Activated CD4-positive, alpha-beta T cell treated with anti-CD3 and anti-CD28 coated beads, Interleukin-2, amount 10 ng/mL, durations not matched to agents 24 days and 14 days (primary cell): ENCODE measurements around the gene FTO. TPM values are rescaled to one million over a fixed set of nuclear protein-coding genes. Genes with fewer than 3 reads are reported as not detected.
"Not testable (repeated sequence)": the region's sequence is repeated elsewhere in the genome, so short reads cannot be mapped to it uniquely, and the experiment has no call there.

Experiments
- DNase-seq: peaks from one replicate; pipeline ENCODE4 v3.0.0; 2022
- H3K27ac Mint-ChIP-seq: one replicate; pipeline ENCODE4 v1.8.0; 2022; ENCODE audit warnings: mild to moderate bottlenecking, mixed read lengths
- H3K27me3 Mint-ChIP-seq: one replicate; pipeline ENCODE4 v1.8.0; 2022; ENCODE audit warnings: mixed read lengths
- H3K36me3 Mint-ChIP-seq: one replicate; pipeline ENCODE4 v1.8.0; 2022; ENCODE audit warnings: low read depth, mild to moderate bottlenecking, mixed read lengths
- H3K4me1 Mint-ChIP-seq: one replicate; pipeline ENCODE4 v1.8.0; 2021; ENCODE audit warnings: mixed read lengths
- H3K4me3 Mint-ChIP-seq: one replicate; pipeline ENCODE4 v1.8.0; 2022; ENCODE audit warnings: mild to moderate bottlenecking, moderate library complexity, mixed read lengths
- H3K9me3 Mint-ChIP-seq: one replicate; pipeline ENCODE4 v1.8.0; 2021; ENCODE audit warnings: mixed read lengths
- intact Hi-C: fragments of 100-400 bp; cut with micrococcal nuclease; formaldehyde crosslinking; loops from one replicate; pipeline ENCODE4 v1.15.1; 2023
- total RNA-seq: library from RNA; stranded (reverse); gene quantifications from 2 replicates; pipeline ENCODE4 v1.2.3, GENCODE V29; 2022

The FTO gene
- total RNA-seq, 1 donor from 2014 or later: 60.8 TPM

- no peaks in the 10 kb centered on the region for H3K4me1 Mint-ChIP-seq
- no peaks in the 10 kb centered on the region for H3K9me3 Mint-ChIP-seq
- no peak overlapping the region for H3K27ac Mint-ChIP-seq
Measured at GRCh38 chr16:54171626-54172537, 467.9 kb downstream of the FTO start.

GRCh38 chr16:54173490-54173889 lies 469.5 kb downstream of the FTO start:
- H3K27me3 Mint-ChIP-seq: peaks cover 24% of the 10 kb centered on the region
- intact Hi-C loops: no loop called here
- no peaks in the 10 kb centered on the region for H3K9me3 Mint-ChIP-seq
- H3K4me1 Mint-ChIP-seq: no peaks in the 10 kb centered on the region
- no peaks in the 10 kb centered on the region for H3K36me3 Mint-ChIP-seq
- DNase-seq: no peak
- no peak overlapping the region for H3K27ac Mint-ChIP-seq
- no peak overlapping the region for H3K4me3 Mint-ChIP-seq

More at GRCh38 chr16:54171626-54172537, 467.9 kb downstream of the FTO start:
- intact Hi-C loops: no loop called here
- no peaks in the 10 kb centered on the region for H3K36me3 Mint-ChIP-seq
- no peak for DNase-seq
- no peak overlapping the region for H3K4me3 Mint-ChIP-seq
- H3K27me3 Mint-ChIP-seq: peaks cover 24% of the 10 kb centered on the region

DNA sequence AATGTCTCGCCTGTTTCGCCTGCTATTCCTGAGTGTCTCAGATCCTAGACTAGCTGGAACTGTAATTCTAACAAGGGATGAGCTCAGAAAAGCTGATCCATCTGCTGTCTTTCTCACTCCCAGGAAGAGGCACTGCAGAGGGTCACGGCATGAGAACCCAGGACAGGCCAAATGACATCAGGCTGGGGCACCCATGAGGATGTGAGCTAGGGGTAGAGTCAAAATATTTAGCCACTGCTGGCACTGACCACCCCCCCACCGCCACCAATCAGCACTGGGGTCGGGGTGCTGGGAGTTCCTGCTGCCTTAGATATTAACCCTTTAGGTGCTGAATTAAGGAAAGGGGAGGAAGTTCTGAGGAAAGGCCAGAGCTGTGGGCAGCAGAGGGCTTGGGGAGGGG lies 470.2 kb downstream of the FTO start:
- intact Hi-C loops: no loop called here
- peaks cover 24% of the 10 kb centered on the region for H3K27me3 Mint-ChIP-seq
- H3K9me3 Mint-ChIP-seq: no peaks in the 10 kb centered on the region
- H3K36me3 Mint-ChIP-seq: no peaks in the 10 kb centered on the region
- H3K27ac Mint-ChIP-seq: no peak overlapping the region
- H3K4me1 Mint-ChIP-seq: no peaks in the 10 kb centered on the region
- no peak for DNase-seq
- H3K4me3 Mint-ChIP-seq: no peak overlapping the region

DNA sequence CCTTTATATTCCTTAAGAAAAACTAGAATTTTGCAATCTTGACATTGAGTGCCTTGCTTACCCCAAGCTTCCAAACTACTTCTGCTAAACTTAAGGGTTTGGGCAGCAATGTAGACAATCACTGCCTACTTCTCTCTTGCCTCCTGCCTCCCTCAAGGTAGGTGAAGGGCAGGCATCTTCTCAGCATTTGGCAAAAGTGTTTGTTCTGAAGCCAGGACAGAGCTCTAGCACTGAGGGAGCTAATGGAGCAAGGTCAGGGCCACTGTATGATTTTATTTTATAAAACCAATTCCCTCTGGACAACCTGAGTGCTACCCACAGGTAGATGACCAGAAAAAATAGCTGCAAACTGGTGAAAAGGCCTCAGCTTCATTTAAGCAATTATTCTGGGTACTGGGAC lies 470.8 kb downstream of the FTO start:
- Mint-ChIP-seq H3K9me3 (no peaks in the 10 kb centered on the region), H3K4me1 (no peaks in the 10 kb centered on the region), H3K27me3 (peaks cover 24% of the 10 kb centered on the region), H3K4me3 (no peak overlapping the region), H3K36me3 (no peaks in the 10 kb centered on the region), H3K27ac (no peak overlapping the region)
- no peak for DNase-seq
- intact Hi-C loops: no loop called here

- no peak overlapping the region for H3K4me3 Mint-ChIP-seq
- peaks cover 24% of the 10 kb centered on the region for H3K27me3 Mint-ChIP-seq
- no peak for DNase-seq
- intact Hi-C loops: no loop called here
- H3K27ac Mint-ChIP-seq: no peak overlapping the region
- no peaks in the 10 kb centered on the region for H3K9me3 Mint-ChIP-seq
- no peaks in the 10 kb centered on the region for H3K4me1 Mint-ChIP-seq
- no peaks in the 10 kb centered on the region for H3K36me3 Mint-ChIP-seq
Measured at GRCh38 chr16:54175169-54175551, 471.2 kb downstream of the FTO start.

- DNase-seq: no peak
- no peak overlapping the region for H3K4me3 Mint-ChIP-seq
- peaks cover 27% of the 10 kb centered on the region for H3K27me3 Mint-ChIP-seq
- H3K9me3 Mint-ChIP-seq: no peaks in the 10 kb centered on the region
- H3K27ac Mint-ChIP-seq: no peak overlapping the region
- no peaks in the 10 kb centered on the region for H3K36me3 Mint-ChIP-seq
- intact Hi-C loops: no loop called here
- no peaks in the 10 kb centered on the region for H3K4me1 Mint-ChIP-seq
Measured at GRCh38 chr16:54175552-54176375, 471.8 kb downstream of the FTO start.

DNA sequence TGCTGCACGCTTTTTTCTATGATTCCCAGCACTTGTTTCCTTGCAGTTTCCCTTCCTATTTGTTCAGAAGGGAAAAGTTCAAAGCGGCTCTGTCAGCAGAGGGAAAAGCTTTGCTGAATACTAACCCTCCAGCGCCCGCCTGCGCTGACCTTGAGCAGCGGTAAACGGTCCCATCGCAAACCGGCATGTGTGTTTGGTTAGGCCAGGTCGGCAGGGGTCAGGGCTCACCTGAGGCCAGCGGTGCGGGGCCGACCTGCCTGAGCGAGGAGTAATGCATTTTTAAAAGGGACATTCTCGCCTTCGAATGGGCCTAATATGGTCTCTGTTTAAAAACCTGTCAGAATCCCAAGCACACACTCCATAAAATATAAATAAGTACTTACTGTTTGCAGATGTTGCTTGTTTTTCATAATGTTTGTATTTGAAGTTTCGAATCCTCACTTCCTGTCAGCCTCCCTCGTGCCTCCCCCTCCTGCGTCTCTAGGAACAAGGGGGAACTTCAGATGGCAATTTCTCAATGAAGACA lies 472.5 kb downstream of the FTO start:
- peaks cover 23% of the 10 kb centered on the region for H3K27me3 Mint-ChIP-seq
- H3K9me3 Mint-ChIP-seq: no peaks in the 10 kb centered on the region
- no peaks in the 10 kb centered on the region for H3K4me1 Mint-ChIP-seq
- H3K27ac Mint-ChIP-seq: no peak overlapping the region
- no peaks in the 10 kb centered on the region for H3K36me3 Mint-ChIP-seq
- no peak overlapping the region for H3K4me3 Mint-ChIP-seq
- DNase-seq: no peak
- intact Hi-C loops: no loop called here

DNA sequence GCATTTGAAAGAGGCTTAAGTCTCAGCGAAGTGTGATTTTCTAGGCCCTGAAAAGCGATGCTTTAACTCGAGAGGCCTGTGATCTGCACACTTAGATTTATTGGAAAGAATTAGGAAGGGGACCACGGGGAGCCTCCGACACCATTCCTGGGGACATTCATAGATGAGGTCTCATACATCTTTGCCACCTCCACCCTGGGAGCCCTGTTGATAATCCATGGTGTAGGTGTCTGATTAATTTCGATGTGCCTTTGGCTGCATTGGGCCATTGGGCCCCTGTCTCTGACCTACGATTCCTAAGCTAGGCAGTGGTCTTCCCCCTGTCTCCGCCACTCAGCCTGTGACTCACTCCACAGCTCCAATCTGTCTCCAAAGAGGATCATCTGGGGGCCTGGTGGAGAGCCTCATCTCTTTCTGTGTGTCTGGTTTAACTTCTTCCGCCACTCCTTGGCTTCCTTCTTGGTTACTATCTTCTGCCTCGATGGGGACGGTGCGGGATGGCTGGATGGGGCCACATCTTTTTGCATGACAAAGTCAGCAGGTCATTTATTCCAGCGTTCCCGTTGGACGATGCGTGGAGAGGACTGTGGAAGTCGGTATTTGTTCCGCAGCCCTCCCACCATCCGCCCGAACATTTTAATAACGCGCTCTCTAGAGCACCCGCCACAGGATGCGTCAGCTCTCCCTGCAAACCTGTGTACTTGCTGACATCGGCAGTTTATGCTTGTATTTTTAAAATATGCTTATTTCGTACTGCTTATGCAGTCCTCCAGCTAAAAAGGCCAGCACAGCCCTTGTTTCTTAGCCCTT lies 473.3 kb downstream of the FTO start:
- peaks cover 15% of the 10 kb centered on the region for H3K27me3 Mint-ChIP-seq
- intact Hi-C loops: no loop called here
- no peak overlapping the region for H3K4me3 Mint-ChIP-seq
- no peaks in the 10 kb centered on the region for H3K9me3 Mint-ChIP-seq
- H3K36me3 Mint-ChIP-seq: no peaks in the 10 kb centered on the region
- no peaks in the 10 kb centered on the region for H3K4me1 Mint-ChIP-seq
- no peak for DNase-seq
- no peak overlapping the region for H3K27ac Mint-ChIP-seq

- no peaks in the 10 kb centered on the region for H3K4me1 Mint-ChIP-seq
- intact Hi-C loops: no loop called here
- H3K27me3 Mint-ChIP-seq: peaks cover 12% of the 10 kb centered on the region
- no peak overlapping the region for H3K4me3 Mint-ChIP-seq
- H3K27ac Mint-ChIP-seq: no peak overlapping the region
- H3K36me3 Mint-ChIP-seq: no peaks in the 10 kb centered on the region
- H3K9me3 Mint-ChIP-seq: no peaks in the 10 kb centered on the region
- no peak for DNase-seq
Measured at GRCh38 chr16:54177862-54178477, 474.0 kb downstream of the FTO start.

- Mint-ChIP-seq H3K9me3 (no peaks in the 10 kb centered on the region), H3K4me3 (no peak overlapping the region), H3K4me1 (no peaks in the 10 kb centered on the region), H3K36me3 (no peaks in the 10 kb centered on the region), H3K27ac (no peak overlapping the region), H3K27me3 (peaks cover 9% of the 10 kb centered on the region)
- DNase-seq: no peak
- intact Hi-C loops: no loop called here
Measured at GRCh38 chr16:54178478-54178976, 474.6 kb downstream of the FTO start.

DNA sequence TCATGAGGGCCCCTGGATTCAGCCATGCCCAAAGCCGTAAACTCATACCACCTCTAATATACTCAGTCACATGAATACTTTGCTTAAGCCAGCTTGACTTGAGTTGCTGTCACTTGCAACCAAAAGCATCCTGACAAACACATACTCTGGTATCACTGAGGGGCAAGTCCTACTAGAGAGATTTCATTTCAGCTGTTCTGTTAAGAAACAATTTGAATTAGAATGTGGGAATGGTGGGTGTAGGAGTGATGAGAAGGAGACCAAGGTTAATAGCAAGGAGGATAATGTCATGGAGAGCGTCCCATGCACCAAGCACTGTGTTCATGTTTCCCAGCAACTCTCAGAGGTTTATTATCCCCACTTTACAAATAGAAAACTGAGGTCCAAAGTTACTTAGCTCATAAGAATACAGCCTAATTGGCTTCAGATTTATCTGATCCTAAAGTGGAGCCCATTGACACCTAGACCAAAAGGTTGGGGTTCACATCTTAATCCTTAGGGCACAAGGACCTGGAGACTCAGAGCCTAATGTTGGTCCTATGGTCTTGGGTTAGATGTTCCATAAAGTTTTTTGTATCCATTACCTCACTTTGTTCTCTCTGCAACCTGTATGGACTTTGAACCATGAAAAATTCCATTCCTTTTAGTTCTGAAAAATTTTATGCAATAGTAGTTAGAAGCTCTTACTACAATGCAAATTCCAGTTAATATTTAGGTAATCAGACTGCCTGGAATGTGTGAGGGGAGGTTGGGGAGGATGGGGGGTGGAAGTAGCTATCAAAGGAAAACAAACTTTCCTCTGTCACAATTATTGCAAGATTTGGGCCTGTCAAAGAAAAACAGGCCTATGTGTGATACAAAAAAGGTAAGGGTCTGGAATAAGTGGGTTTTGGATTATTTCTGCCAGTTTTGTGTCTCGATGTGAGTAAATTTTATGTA lies 476.7 kb downstream of the FTO start:
- no peak overlapping the region for H3K27ac Mint-ChIP-seq
- no peak overlapping the region for H3K4me3 Mint-ChIP-seq
- H3K36me3 Mint-ChIP-seq: no peaks in the 10 kb centered on the region
- H3K9me3 Mint-ChIP-seq: no peaks in the 10 kb centered on the region
- H3K27me3 Mint-ChIP-seq: peaks cover 6% of the 10 kb centered on the region
- intact Hi-C loops: no loop called here
- H3K4me1 Mint-ChIP-seq: no peaks in the 10 kb centered on the region
- DNase-seq: no peak

DNA sequence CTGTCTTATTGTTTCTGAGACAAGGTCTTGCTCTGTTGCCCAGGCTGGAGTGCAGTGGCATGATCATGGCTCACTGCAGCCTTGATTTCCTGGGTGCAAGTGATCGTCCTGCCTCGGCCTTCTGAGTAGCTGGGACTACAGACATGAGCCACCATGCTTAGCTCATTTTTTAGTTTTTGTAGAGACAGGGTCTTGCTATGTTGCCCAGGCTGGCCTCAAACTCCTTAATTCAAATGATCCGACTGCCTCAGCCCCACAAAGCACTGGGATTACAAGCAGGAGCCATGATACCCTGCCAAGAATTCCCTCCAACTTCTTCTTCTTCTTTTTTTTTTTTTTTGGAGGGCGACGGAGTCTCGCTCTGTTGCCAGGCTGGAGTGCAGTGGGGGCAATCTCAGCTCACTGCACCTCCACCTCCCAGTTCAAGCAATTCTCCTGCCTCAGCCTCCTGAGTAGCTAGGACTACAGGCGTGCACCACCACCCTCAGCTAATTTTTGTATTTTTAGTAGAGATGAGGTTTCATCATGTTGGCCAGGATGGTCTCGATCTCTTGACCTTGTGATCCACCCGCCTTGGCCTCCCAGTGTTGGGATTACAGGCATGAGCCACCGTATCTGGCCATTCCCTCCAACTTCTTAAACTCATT lies 477.9 kb downstream of the FTO start:
- not testable (repeated sequence) for H3K27ac Mint-ChIP-seq, H3K36me3 Mint-ChIP-seq, H3K9me3 Mint-ChIP-seq

More for the DNA sequence above, 477.9 kb downstream of the FTO start:
- H3K4me1 Mint-ChIP-seq, DNase-seq, H3K27me3 Mint-ChIP-seq, intact Hi-C loops, H3K4me3 Mint-ChIP-seq: not testable (repeated sequence)
